ENCODE data around the gene METTL27. TPM values are rescaled to one million over a fixed set of nuclear protein-coding genes. Genes with fewer than 3 reads are reported as not detected.
A peak's percentile ranks its signal among the peaks of the same experiment; 100 is the strongest.

The METTL27 gene
- total and polyA plus RNA-seq, 8 donors: 0.80 to 4.8 (median 2.0) TPM; not detected in 4

DNA sequence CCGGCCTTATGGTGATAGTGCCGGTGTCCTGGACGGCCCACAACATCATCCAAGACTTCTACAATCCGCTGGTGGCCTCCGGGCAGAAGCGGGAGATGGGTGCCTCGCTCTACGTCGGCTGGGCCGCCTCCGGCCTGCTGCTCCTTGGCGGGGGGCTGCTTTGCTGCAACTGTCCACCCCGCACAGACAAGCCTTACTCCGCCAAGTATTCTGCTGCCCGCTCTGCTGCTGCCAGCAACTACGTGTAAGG, 10.8 kb downstream of the METTL27 start:
- Histone ChIP-seq H3K27ac (peak overlapping the region; percentile 41 to 86 (median 71)), H3K9me3 (no peaks in the 10 kb centered on the region), H3K4me3 (peak overlapping the region in 3 of 4 donors; percentile 22 to 46 (median 41)), H3K27me3 (peaks cover 0 to 61% (median 10%) of the 10 kb centered on the region in 3 donors), H3K4me1 (peaks cover 20 to 68% (median 63%) of the 10 kb centered on the region in 4 donors), H3K36me3 (no peaks in the 10 kb centered on the region)
- intact Hi-C loops (cut with DNase I; ENCODE audit: low total_unique reads): no loop called here
- 47 to 78% (median 51%) methylated on average over 4 to 16 of the region's 16 CpGs for WGBS, 5 donors
- no peak for TF ChIP-seq EP300 (IDR thresholded peaks at IDR 0.05)
- no peak for TF ChIP-seq POLR2A (IDR thresholded peaks at IDR 0.05)
- TF ChIP-seq, protein P1, sequence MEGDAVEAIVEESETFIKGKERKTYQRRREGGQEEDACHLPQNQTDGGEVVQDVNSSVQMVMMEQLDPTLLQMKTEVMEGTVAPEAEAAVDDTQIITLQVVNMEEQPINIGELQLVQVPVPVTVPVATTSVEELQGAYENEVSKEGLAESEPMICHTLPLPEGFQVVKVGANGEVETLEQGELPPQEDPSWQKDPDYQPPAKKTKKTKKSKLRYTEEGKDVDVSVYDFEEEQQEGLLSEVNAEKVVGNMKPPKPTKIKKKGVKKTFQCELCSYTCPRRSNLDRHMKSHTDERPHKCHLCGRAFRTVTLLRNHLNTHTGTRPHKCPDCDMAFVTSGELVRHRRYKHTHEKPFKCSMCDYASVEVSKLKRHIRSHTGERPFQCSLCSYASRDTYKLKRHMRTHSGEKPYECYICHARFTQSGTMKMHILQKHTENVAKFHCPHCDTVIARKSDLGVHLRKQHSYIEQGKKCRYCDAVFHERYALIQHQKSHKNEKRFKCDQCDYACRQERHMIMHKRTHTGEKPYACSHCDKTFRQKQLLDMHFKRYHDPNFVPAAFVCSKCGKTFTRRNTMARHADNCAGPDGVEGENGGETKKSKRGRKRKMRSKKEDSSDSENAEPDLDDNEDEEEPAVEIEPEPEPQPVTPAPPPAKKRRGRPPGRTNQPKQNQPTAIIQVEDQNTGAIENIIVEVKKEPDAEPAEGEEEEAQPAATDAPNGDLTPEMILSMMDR (IDR thresholded peaks at IDR 0.05): no peak
- no peak for TF ChIP-seq POLR2AphosphoS5 (IDR thresholded peaks at IDR 0.05)
- no peak for DNase-seq

GRCh38 chr7:73830681-73831583, 11.4 kb downstream of the METTL27 start, which contains the start of gene CLDN4:
Gene CLDN4 (plus strand): TSS chr7:73830996. CDS start chr7:73831202, 206 bp downstream.
- Histone ChIP-seq H3K9me3 (no peaks in the 10 kb centered on the region), H3K4me1 (peaks cover 20 to 69% (median 64%) of the 10 kb centered on the region in 4 donors), H3K36me3 (no peaks in the 10 kb centered on the region), H3K27me3 (peaks cover 0 to 61% (median 10%) of the 10 kb centered on the region in 3 donors), H3K4me3 (peak within 1 kb of the TSS in 3 of 4 donors; percentile 22 to 46 (median 41)), H3K27ac (peak within 1 kb of the TSS; percentile 41 to 86 (median 71))
- peak; percentile 85 to 95 for DNase-seq
- intact Hi-C loops (cut with DNase I; ENCODE audit: low total_unique reads): no loop called here
- TF ChIP-seq POLR2A (IDR thresholded peaks at IDR 0.05) (peak in 1 of 4 donors; percentile 33), EP300 (IDR thresholded peaks at IDR 0.05) (no peak), POLR2AphosphoS5 (IDR thresholded peaks at IDR 0.05) (peak in 2 of 3 donors; percentile 89 to 90)
- TF ChIP-seq, protein P1 (IDR thresholded peaks at IDR 0.05): no peak
- 28 to 59% (median 36%) methylated on average over 13 to 42 of the region's 42 CpGs for WGBS, 5 donors

GRCh38 chr7:73829921-73830680, 12.2 kb downstream of the METTL27 start:
- DNase-seq: peak in 1 of 2 donors; percentile 81
- 50 to 70% (median 58%) methylated on average over 13 of the region's 13 CpGs for WGBS, 5 donors
- Histone ChIP-seq H3K27ac (peak overlapping the region in 4 of 5 donors; percentile 56 to 86 (median 72)), H3K4me3 (no peak overlapping the region), H3K9me3 (no peaks in the 10 kb centered on the region), H3K36me3 (no peaks in the 10 kb centered on the region), H3K27me3 (peaks cover 0 to 61% (median 10%) of the 10 kb centered on the region in 3 donors), H3K4me1 (peaks cover 20 to 69% (median 64%) of the 10 kb centered on the region in 4 donors)
- TF ChIP-seq POLR2AphosphoS5 (IDR thresholded peaks at IDR 0.05) (no peak), EP300 (IDR thresholded peaks at IDR 0.05) (no peak), POLR2A (IDR thresholded peaks at IDR 0.05) (no peak)
- TF ChIP-seq, protein P1 (IDR thresholded peaks at IDR 0.05): no peak
- intact Hi-C loops (cut with DNase I; ENCODE audit: low total_unique reads): no loop called here

GRCh38 chr7:73829505-73829904, 12.8 kb downstream of the METTL27 start:
- Histone ChIP-seq H3K36me3 (no peaks in the 10 kb centered on the region), H3K9me3 (no peaks in the 10 kb centered on the region), H3K27me3 (peaks cover 0 to 58% (median 10%) of the 10 kb centered on the region in 3 donors), H3K4me3 (no peak overlapping the region), H3K27ac (peak overlapping the region in 2 of 5 donors; percentile 71 to 86), H3K4me1 (peaks cover 20 to 69% (median 64%) of the 10 kb centered on the region in 4 donors)
- intact Hi-C loops (cut with DNase I; ENCODE audit: low total_unique reads): no loop called here
- no peak for TF ChIP-seq POLR2A (IDR thresholded peaks at IDR 0.05)
- no peak for TF ChIP-seq POLR2AphosphoS5 (IDR thresholded peaks at IDR 0.05)
- TF ChIP-seq, protein P1 (IDR thresholded peaks at IDR 0.05): no peak
- no peak for TF ChIP-seq EP300 (IDR thresholded peaks at IDR 0.05)
- peak in 1 of 2 donors; percentile 73 for DNase-seq
- WGBS, 5 donors: 32 to 57% (median 36%) methylated on average over 5 to 7 of the region's 7 CpGs

Data from stomach (tissue), 9 donors.